Tibial nerve (tissue), 4 donors: ENCODE data around the gene ENOX1. TPM values are rescaled to one million over a fixed set of nuclear protein-coding genes. Genes with fewer than 3 reads are reported as not detected.

Source experiments
- DNase-seq, 2 donors: peaks; one replicate each; pipeline ENCODE4 v3.0.0-alpha.2; 2019; ENCODE audit warnings: low spot score in 2 of 2
- H3K27ac ChIP-seq, 4 donors: fragments of 200-600 bp; sonication (generic) in 3 of 4; one replicate each; pipeline ENCODE4 v1.5.1; 2017 to 2019; ENCODE audit warnings: mild to moderate bottlenecking in 1 of 4
- H3K27me3 ChIP-seq, 2 donors: fragments of 200-600 bp; sonication (generic) in 1 of 2; one replicate each; pipeline versions ENCODE4 v1.5.1 to v1.6.0; 2017 to 2019
- H3K36me3 ChIP-seq, 3 donors: fragments of 200-600 bp; sonication (generic); one replicate each; pipeline ENCODE4 v1.5.1; 2018 to 2019
- H3K4me1 ChIP-seq, 4 donors: fragments of 200-600 bp; sonication (generic) in 3 of 4; one replicate each; pipeline ENCODE4 v1.5.1; 2017 to 2019
- H3K4me3 ChIP-seq, 4 donors: fragments of 200-600 bp; sonication (generic) in 3 of 4; one replicate each; pipeline ENCODE4 v1.5.1; 2017 to 2019; ENCODE audit warnings: mild to moderate bottlenecking in 1 of 4, moderate library complexity in 1 of 4
- H3K9me3 ChIP-seq, 4 donors: fragments of 200-600 bp; sonication (generic) in 3 of 4; one replicate each; pipeline ENCODE4 v1.5.1; 2017 to 2019
- EP300 ChIP-seq, 2 donors: sonication (generic); formaldehyde crosslinking; IDR thresholded peaks; one replicate each; pipeline ENCODE4 v1.6.1; 2017; ENCODE audit warnings: antibody characterized with exemption in 2 of 2, mild to moderate bottlenecking in 1 of 2
- POLR2A ChIP-seq, 2 donors: fragments of 450-650 bp; IDR thresholded peaks; one replicate each; pipeline ENCODE4 v1.6.1; 2017; ENCODE audit warnings: antibody characterized with exemption in 2 of 2, mild to moderate bottlenecking in 2 of 2, moderate library complexity in 2 of 2
- WGBS, 2 donors: methylation state at CpG; one replicate each; pipeline ENCODE4 v1.1.5; 2018; 5-methylcytosine and 5-hydroxymethylcytosine counted together
- small RNA-seq: library from RNA; depleted of rRNA; stranded (forward); fragments of <200 nt; gene quantifications from one replicate; pipeline ENCODE3, GENCODE V24; 2016
- total RNA-seq, 4 donors: library from RNA; depleted of rRNA; stranded (reverse); fragments of >200 nt; gene quantifications; one replicate each; pipeline ENCODE4 v1.1.0, GENCODE V29; 2016
- TF ChIP-seq, protein P1 (sequence below), 5 experiments: fragments of 200-600 bp in 3 of 5; fragments of 450-650 bp in 2 of 5; sonication (generic) in 3 of 5; IDR thresholded peaks; one replicate each; pipeline ENCODE4 v1.5.1; 2016 to 2019; ENCODE audit warnings: antibody characterized with exemption in 5 of 5, mild to moderate bottlenecking in 3 of 5, moderate library complexity in 2 of 5

ENOX1 gene
- total RNA-seq, 4 donors from 2014 or later = 2.6 to 8.2 (median 4.6) TPM

DNA sequence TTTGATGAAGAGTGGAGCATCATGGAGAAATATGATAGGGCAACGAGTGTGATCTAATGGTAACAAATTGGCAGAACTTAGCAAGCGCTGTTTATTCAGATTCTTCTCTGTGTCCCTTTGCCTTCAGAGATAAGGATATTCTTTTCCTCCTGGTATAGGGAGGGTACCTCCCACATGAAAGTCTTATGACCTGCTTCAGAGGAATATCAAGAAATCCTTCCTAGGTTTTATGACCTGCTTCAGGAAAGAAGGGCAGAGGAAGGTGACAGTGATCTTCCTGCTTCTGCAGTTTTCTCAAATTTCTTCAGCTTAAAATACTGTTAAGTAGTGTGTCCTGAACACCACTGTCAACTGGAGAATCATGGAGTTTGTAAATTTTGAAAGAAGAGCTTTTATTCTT is 619.0 kb downstream of the ENOX1 start:
- no peak for DNase-seq
- no peaks in the 10 kb centered on the region for H3K36me3 ChIP-seq
- TF ChIP-seq EP300 (IDR thresholded peaks at IDR 0.05) (no peak), POLR2A (IDR thresholded peaks at IDR 0.05) (no peak)
- TF ChIP-seq, protein P1, sequence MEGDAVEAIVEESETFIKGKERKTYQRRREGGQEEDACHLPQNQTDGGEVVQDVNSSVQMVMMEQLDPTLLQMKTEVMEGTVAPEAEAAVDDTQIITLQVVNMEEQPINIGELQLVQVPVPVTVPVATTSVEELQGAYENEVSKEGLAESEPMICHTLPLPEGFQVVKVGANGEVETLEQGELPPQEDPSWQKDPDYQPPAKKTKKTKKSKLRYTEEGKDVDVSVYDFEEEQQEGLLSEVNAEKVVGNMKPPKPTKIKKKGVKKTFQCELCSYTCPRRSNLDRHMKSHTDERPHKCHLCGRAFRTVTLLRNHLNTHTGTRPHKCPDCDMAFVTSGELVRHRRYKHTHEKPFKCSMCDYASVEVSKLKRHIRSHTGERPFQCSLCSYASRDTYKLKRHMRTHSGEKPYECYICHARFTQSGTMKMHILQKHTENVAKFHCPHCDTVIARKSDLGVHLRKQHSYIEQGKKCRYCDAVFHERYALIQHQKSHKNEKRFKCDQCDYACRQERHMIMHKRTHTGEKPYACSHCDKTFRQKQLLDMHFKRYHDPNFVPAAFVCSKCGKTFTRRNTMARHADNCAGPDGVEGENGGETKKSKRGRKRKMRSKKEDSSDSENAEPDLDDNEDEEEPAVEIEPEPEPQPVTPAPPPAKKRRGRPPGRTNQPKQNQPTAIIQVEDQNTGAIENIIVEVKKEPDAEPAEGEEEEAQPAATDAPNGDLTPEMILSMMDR (IDR thresholded peaks at IDR 0.05) = no peak
- no peak overlapping the region for H3K27ac ChIP-seq
- H3K27me3 ChIP-seq = no peaks in the 10 kb centered on the region
- H3K4me3 ChIP-seq = no peak overlapping the region
- no peaks in the 10 kb centered on the region for H3K4me1 ChIP-seq
- H3K9me3 ChIP-seq = peaks cover 0 to 7% (median 0%) of the 10 kb centered on the region in 4 donors
- WGBS, 2 donors = 76 to 84% methylated on average over 2 of the region's 2 CpGs

- TF ChIP-seq, protein P1 (IDR thresholded peaks at IDR 0.05) = no peak
- no peak for TF ChIP-seq POLR2A (IDR thresholded peaks at IDR 0.05)
- TF ChIP-seq EP300 (IDR thresholded peaks at IDR 0.05) = no peak
- H3K9me3 ChIP-seq = peaks cover 0 to 7% (median 0%) of the 10 kb centered on the region in 4 donors
- WGBS, 2 donors = 86 to 93% methylated on average over 6 of the region's 6 CpGs
- no peak overlapping the region for H3K4me3 ChIP-seq
- H3K27ac ChIP-seq = no peak overlapping the region
- no peaks in the 10 kb centered on the region for H3K27me3 ChIP-seq
- no peaks in the 10 kb centered on the region for H3K36me3 ChIP-seq
- no peaks in the 10 kb centered on the region for H3K4me1 ChIP-seq
- DNase-seq = no peak
Measured at GRCh38 chr13:43166644-43167457, 619.9 kb downstream of the ENOX1 start.

Small RNAs within 50 kb of the gene (small RNA-seq; reads per million reads assigned to genes)
- not detected for gene AL162713.1

Other genes starting within 250 kb of the ENOX1 start
- gene CCDC122, start 92.8 kb upstream of the ENOX1 start, total RNA-seq = 1 to 10 TPM; 1.0 to 5.7 (median 2.5) TPM
- 1 to 10 TPM; 1.8 to 9.8 (median 3.9) TPM for gene LACC1, start 92.9 kb upstream of the ENOX1 start, total RNA-seq